Endodermal cell (in vitro differentiated cells): ENCODE data around the gene HAUS3. TPM values are rescaled to one million over a fixed set of nuclear protein-coding genes. Genes with fewer than 3 reads are reported as not detected.

Experiments used
- DNase-seq: peaks from one replicate; pipeline ENCODE4 v3.0.0-alpha.2; 2017
- H3K27ac ChIP-seq: 2 replicates; pipeline ENCODE4 v1.5.1; 2013; ENCODE audit warnings: mild to moderate bottlenecking, low read depth, low read length, moderate library complexity
- H3K27me3 ChIP-seq: 2 replicates; pipeline ENCODE4 v1.6.1; 2013; ENCODE audit warnings: mild to moderate bottlenecking, low read length, moderate library complexity; ENCODE audit not compliant: insufficient read depth, control insufficient read depth, poor library complexity, severe bottlenecking
- H3K36me3 ChIP-seq: 2 replicates; pipeline ENCODE4 v1.7.0; 2013; ENCODE audit warnings: mild to moderate bottlenecking, low read length, moderate library complexity; ENCODE audit not compliant: control insufficient read depth, insufficient read depth
- H3K4me1 ChIP-seq: one replicate; pipeline ENCODE4 v1.7.0; 2013; ENCODE audit warnings: low read length; ENCODE audit not compliant: control insufficient read depth, insufficient read depth
- H3K4me3 ChIP-seq: 2 replicates; pipeline ENCODE4 v1.5.1; 2013; ENCODE audit warnings: mild to moderate bottlenecking, low read length, moderate library complexity
- H3K9ac ChIP-seq: 2 replicates; pipeline ENCODE4 v1.6.1; 2013; ENCODE audit warnings: mild to moderate bottlenecking, low read length, moderate library complexity; ENCODE audit not compliant: poor library complexity, severe bottlenecking; ENCODE audit errors: extremely low read depth
- H3K9me3 ChIP-seq: 2 replicates; pipeline ENCODE4 v1.6.1; 2013; ENCODE audit warnings: mild to moderate bottlenecking, low read length, moderate library complexity; ENCODE audit not compliant: control insufficient read depth
- H3K27ac Mint-ChIP-seq: 2 replicates; pipeline ENCODE4 v1.8.0; 2020; ENCODE audit warnings: mixed read lengths
- H3K27me3 Mint-ChIP-seq: 2 replicates; pipeline ENCODE4 v1.8.0; 2021; ENCODE audit warnings: mild to moderate bottlenecking, mixed read lengths; ENCODE audit not compliant: insufficient read depth
- H3K36me3 Mint-ChIP-seq: 2 replicates; pipeline ENCODE4 v1.8.0; 2020; ENCODE audit warnings: low read depth, mixed read lengths
- H3K4me1 Mint-ChIP-seq: 2 replicates; pipeline ENCODE4 v1.8.0; 2020; ENCODE audit warnings: mixed read lengths
- H3K4me3 Mint-ChIP-seq: 2 replicates; pipeline ENCODE4 v1.8.0; 2020; ENCODE audit warnings: mild to moderate bottlenecking, moderate library complexity, mixed read lengths
- H3K9me3 Mint-ChIP-seq: 2 replicates; pipeline ENCODE4 v1.8.0; 2020; ENCODE audit warnings: mild to moderate bottlenecking, mixed read lengths
- CTCF ChIP-seq: fragments of 200-600 bp; sonication (generic); conservative IDR thresholded peaks from 2 replicates; pipeline ENCODE4 v1.5.0; 2021; ENCODE audit warnings: antibody characterized with exemption, mild to moderate bottlenecking
- WGBS, 2 experiments: methylation state at CpG; one replicate each; pipeline versions ENCODE4 v1.1.5 to v1.1.7; 2013; ENCODE audit warnings: missing lambda C conversion rate in 2 of 2, mixed read lengths in 1 of 2; ENCODE audit not compliant: insufficient coverage in 1 of 2, insufficient read length in 1 of 2; 5-methylcytosine and 5-hydroxymethylcytosine counted together
- total RNA-seq, 2 donors: library from RNA; stranded (reverse); fragmentation: NEBNext Ultra II Directional in 1 of 2; extraction: Animal tissue kit (Norgen Biotek cat#: 25700) in 1 of 2; gene quantifications; 2 replicates in 1 of 2; 3 replicates in 1 of 2; pipeline ENCODE4 v1.2.1, GENCODE V29; 2021

HAUS3 gene
- total RNA-seq, 2 donors from 2014 or later: 17.0 to 22.6 TPM

GRCh38 chr4:2248821-2249261 is 6.9 kb upstream of the HAUS3 start:
- Histone ChIP-seq H3K9me3 (peaks cover 14% of the 10 kb centered on the region), H3K4me1 (no peaks in the 10 kb centered on the region), H3K4me3 (no peak overlapping the region), H3K27ac (no peak overlapping the region), H3K36me3 (peaks cover 22% of the 10 kb centered on the region), H3K9ac (no peak overlapping the region), H3K27me3 (no peaks in the 10 kb centered on the region)
- no peak overlapping the region for H3K4me3 Mint-ChIP-seq
- peaks cover 14% of the 10 kb centered on the region for H3K36me3 Mint-ChIP-seq
- DNase-seq: no peak
- H3K4me1 Mint-ChIP-seq: peaks cover 7% of the 10 kb centered on the region
- peaks cover 14% of the 10 kb centered on the region for H3K9me3 Mint-ChIP-seq
- no peaks in the 10 kb centered on the region for H3K27me3 Mint-ChIP-seq
- no peak overlapping the region for H3K27ac Mint-ChIP-seq
- 90 to 92% methylated on average over 6 to 10 of the region's 10 CpGs for WGBS, 2 experiments
- no peak for TF ChIP-seq CTCF

- 91 to 97% methylated on average over 13 to 21 of the region's 21 CpGs for WGBS, 2 experiments
- Mint-ChIP-seq H3K4me1 (peaks cover 7% of the 10 kb centered on the region), H3K36me3 (peaks cover 13% of the 10 kb centered on the region), H3K27me3 (no peaks in the 10 kb centered on the region), H3K9me3 (peaks cover 19% of the 10 kb centered on the region), H3K4me3 (no peak overlapping the region), H3K27ac (no peak overlapping the region)
- TF ChIP-seq CTCF: no peak
- no peak for DNase-seq
- Histone ChIP-seq H3K27me3 (no peaks in the 10 kb centered on the region), H3K9me3 (peaks cover 18% of the 10 kb centered on the region), H3K36me3 (peaks cover 16% of the 10 kb centered on the region), H3K4me3 (no peak overlapping the region), H3K27ac (no peak overlapping the region), H3K9ac (no peak overlapping the region), H3K4me1 (no peaks in the 10 kb centered on the region)
These were observed 6.3 kb upstream of the HAUS3 start for GRCh38 chr4:2248044-2248780.

DNA sequence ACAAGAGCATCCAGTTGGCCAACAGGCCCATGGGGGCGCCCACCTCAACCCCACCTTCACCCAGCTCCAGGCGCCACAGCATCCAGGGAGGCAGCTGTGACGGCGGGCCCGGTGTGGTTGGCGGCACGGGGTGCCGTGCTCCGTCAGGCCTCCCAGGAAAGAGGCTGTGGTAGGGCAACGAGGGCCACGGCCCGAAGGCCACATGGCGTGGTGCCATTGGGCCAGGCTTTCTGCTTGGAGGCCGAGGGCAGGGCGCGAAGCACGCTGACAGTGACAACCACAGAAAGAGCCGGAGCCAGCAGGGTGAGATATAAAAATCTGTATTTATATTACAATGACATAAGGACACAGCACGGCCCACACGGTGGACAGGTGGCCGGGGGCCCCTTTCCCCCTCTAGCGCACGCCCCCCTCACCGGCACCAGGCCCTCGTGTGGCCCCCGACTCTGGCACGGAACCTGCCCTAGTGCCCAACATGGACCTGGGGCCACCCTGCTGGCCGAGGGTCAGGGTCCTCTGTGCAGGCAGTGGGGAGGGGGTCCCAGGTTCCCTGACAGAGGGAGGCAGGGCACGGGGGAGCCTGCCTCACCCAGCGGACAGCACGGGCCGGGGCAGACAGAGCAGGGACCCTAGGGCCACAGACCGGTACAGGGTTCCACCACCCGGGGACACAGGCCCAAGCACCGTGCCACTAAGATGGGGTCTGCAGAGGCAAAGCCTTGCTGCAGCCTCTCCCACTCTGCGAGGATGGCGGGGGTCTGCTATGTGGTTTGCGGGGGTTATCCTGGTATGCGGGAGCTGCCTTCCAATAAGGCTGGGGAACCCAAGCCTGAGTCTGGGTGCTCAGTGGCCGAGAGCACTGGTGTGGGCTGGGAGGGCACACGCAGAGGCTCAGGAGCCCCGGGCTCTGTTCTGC is 5.5 kb upstream of the HAUS3 start:
- DNase-seq: peak; percentile 41
- H3K36me3 ChIP-seq: peaks cover 11% of the 10 kb centered on the region

More for the DNA sequence above, 5.5 kb upstream of the HAUS3 start:
- no peak for TF ChIP-seq CTCF
- WGBS, 2 experiments: 94 to 99% methylated on average over 18 to 42 of the region's 42 CpGs
- H3K4me3 Mint-ChIP-seq: no peak overlapping the region
- no peaks in the 10 kb centered on the region for H3K27me3 ChIP-seq
- H3K27me3 Mint-ChIP-seq: no peaks in the 10 kb centered on the region
- no peak overlapping the region for H3K27ac Mint-ChIP-seq
- H3K4me3 ChIP-seq: no peak overlapping the region
- no peaks in the 10 kb centered on the region for H3K4me1 ChIP-seq
- H3K9ac ChIP-seq: no peak overlapping the region
- H3K4me1 Mint-ChIP-seq: peaks cover 7% of the 10 kb centered on the region
- peaks cover 18% of the 10 kb centered on the region for H3K9me3 ChIP-seq
- peaks cover 9% of the 10 kb centered on the region for H3K36me3 Mint-ChIP-seq
- no peak overlapping the region for H3K27ac ChIP-seq
- peaks cover 19% of the 10 kb centered on the region for H3K9me3 Mint-ChIP-seq
